Measurements from ENCODE around the gene CEMP1.

CEMP1 gene

GRCh38 chr16:2530629-2531318 lies 434 bp downstream of the CEMP1 start:
- Histone ChIP-seq H3K36me3 (replicated peaks in 1 of 2; ENCODE audit: control insufficient read depth in 2 of 2, insufficient read depth in 2 of 2, low read length in 2 of 2) (peaks cover 12 to 31% of the 10 kb centered on the region in 2 donors), H2AFZ (ENCODE audit: low read length) (no peak overlapping the region), H3K4me2 (ENCODE audit: insufficient read depth, low read length, poor library complexity, severe bottlenecking) (peak overlapping the region; percentile 14), H4K91ac (ENCODE audit: low read depth, low read length, poor library complexity) (no peak overlapping the region), H3K14ac (ENCODE audit: low read length) (no peak overlapping the region), H3K9ac (ENCODE audit: low read depth, low read length, poor library complexity) (peak overlapping the region; percentile 30), H2BK5ac (ENCODE audit: low read length) (peak overlapping the region; percentile 95), H2BK120ac (ENCODE audit: low read depth, low read length) (no peak overlapping the region), H4K8ac (ENCODE audit: low read depth, low read length) (peak overlapping the region; percentile 23), H3K4ac (ENCODE audit: low read length) (peak overlapping the region; percentile 66), H3K79me1 (ENCODE audit: low read depth, low read length) (peaks cover 7% of the 10 kb centered on the region), H3K4me3 (ENCODE audit: low read length in 2 of 2) (peak overlapping the region in 1 of 2 donors; percentile 53), H3K27me3 (ENCODE audit: control insufficient read depth in 3 of 3, insufficient read depth in 3 of 3, low read depth in 1 of 3, low read length in 3 of 3) (peaks cover 0 to 2% (median 0%) of the 10 kb centered on the region in 3 experiments), H3K9me3 (replicated peaks in 1 of 2; ENCODE audit: control insufficient read depth in 2 of 2, insufficient read depth in 1 of 2, low read depth in 1 of 2, low read length in 2 of 2) (no peaks in the 10 kb centered on the region), H2AK5ac (ENCODE audit: low read depth, low read length) (peak overlapping the region; percentile 92), H3K18ac (ENCODE audit: low read length) (peak overlapping the region; percentile 38), H2BK12ac (ENCODE audit: low read length) (peak overlapping the region; percentile 84), H3K4me1 (ENCODE audit: control insufficient read depth in 2 of 2, insufficient read depth in 1 of 2, low read depth in 1 of 2, low read length in 2 of 2) (peaks cover 6 to 15% of the 10 kb centered on the region in 2 donors), H2BK15ac (ENCODE audit: low read length) (peak overlapping the region; percentile 67), H3K23ac (ENCODE audit: low read depth, low read length, poor library complexity) (peak overlapping the region; percentile 99), H3K27ac (replicated peaks; ENCODE audit: low read length) (no peak overlapping the region)
- no peak for DNase-seq (ENCODE audit: low spot score)
- WGBS, 2 donors (ENCODE audit: extremely low coverage in 2 of 2, insufficient read length in 2 of 2, insufficient replicate concordance in 1 of 2), result no CpG with 5 or more reads among the region's 14 CpGs

GRCh38 chr16:2529961-2530628 lies 1.1 kb downstream of the CEMP1 start:
- Histone ChIP-seq H3K36me3 (replicated peaks in 1 of 2; ENCODE audit: control insufficient read depth in 2 of 2, insufficient read depth in 2 of 2, low read length in 2 of 2) (peaks cover 12 to 33% of the 10 kb centered on the region in 2 donors), H3K4me1 (ENCODE audit: control insufficient read depth in 2 of 2, insufficient read depth in 1 of 2, low read depth in 1 of 2, low read length in 2 of 2) (peaks cover 6 to 15% of the 10 kb centered on the region in 2 donors), H4K8ac (ENCODE audit: low read depth, low read length) (no peak overlapping the region), H2BK15ac (ENCODE audit: low read length) (no peak overlapping the region), H2AFZ (ENCODE audit: low read length) (no peak overlapping the region), H3K14ac (ENCODE audit: low read length) (peak overlapping the region; percentile 47), H3K9ac (ENCODE audit: low read depth, low read length, poor library complexity) (no peak overlapping the region), H3K4me2 (ENCODE audit: insufficient read depth, low read length, poor library complexity, severe bottlenecking) (no peak overlapping the region), H2BK120ac (ENCODE audit: low read depth, low read length) (no peak overlapping the region), H2BK12ac (ENCODE audit: low read length) (no peak overlapping the region), H3K4ac (ENCODE audit: low read length) (no peak overlapping the region), H3K27ac (replicated peaks; ENCODE audit: low read length) (no peak overlapping the region), H3K18ac (ENCODE audit: low read length) (no peak overlapping the region), H3K27me3 (ENCODE audit: control insufficient read depth in 3 of 3, insufficient read depth in 3 of 3, low read depth in 1 of 3, low read length in 3 of 3) (peaks cover 0 to 2% (median 0%) of the 10 kb centered on the region in 3 experiments), H3K9me3 (replicated peaks in 1 of 2; ENCODE audit: control insufficient read depth in 2 of 2, insufficient read depth in 1 of 2, low read depth in 1 of 2, low read length in 2 of 2) (no peaks in the 10 kb centered on the region), H3K79me1 (ENCODE audit: low read depth, low read length) (peaks cover 7% of the 10 kb centered on the region), H2AK5ac (ENCODE audit: low read depth, low read length) (peak overlapping the region; percentile 92), H3K23ac (ENCODE audit: low read depth, low read length, poor library complexity) (no peak overlapping the region), H2BK5ac (ENCODE audit: low read length) (no peak overlapping the region), H3K4me3 (ENCODE audit: low read length in 2 of 2) (no peak overlapping the region), H4K91ac (ENCODE audit: low read depth, low read length, poor library complexity) (no peak overlapping the region)
- DNase-seq (ENCODE audit: low spot score), result no peak
- no CpG with 5 or more reads among the region's 15 CpGs for WGBS, 2 donors (ENCODE audit: extremely low coverage in 2 of 2, insufficient read length in 2 of 2, insufficient replicate concordance in 1 of 2)

- H3K4me3 ChIP-seq (ENCODE audit: low read length in 2 of 2), result peak overlapping the region in 1 of 2 donors; percentile 26
- H3K27me3 ChIP-seq (ENCODE audit: control insufficient read depth in 3 of 3, insufficient read depth in 3 of 3, low read depth in 1 of 3, low read length in 3 of 3), result peaks cover 0 to 2% (median 0%) of the 10 kb centered on the region in 3 experiments
- peaks cover 6 to 15% of the 10 kb centered on the region in 2 donors for H3K4me1 ChIP-seq (ENCODE audit: control insufficient read depth in 2 of 2, insufficient read depth in 1 of 2, low read depth in 1 of 2, low read length in 2 of 2)
- H3K23ac ChIP-seq (ENCODE audit: low read depth, low read length, poor library complexity), result no peak overlapping the region
- DNase-seq (ENCODE audit: low spot score), result no peak
- WGBS, 2 donors (ENCODE audit: extremely low coverage in 2 of 2, insufficient read length in 2 of 2, insufficient replicate concordance in 1 of 2), result no CpG with 5 or more reads among the region's 32 CpGs
- H3K4ac ChIP-seq (ENCODE audit: low read length), result no peak overlapping the region
- no peak overlapping the region for H3K14ac ChIP-seq (ENCODE audit: low read length)
- H3K18ac ChIP-seq (ENCODE audit: low read length), result no peak overlapping the region
- H2AK5ac ChIP-seq (ENCODE audit: low read depth, low read length), result no peak overlapping the region
- peaks cover 14 to 40% of the 10 kb centered on the region in 2 donors for H3K36me3 ChIP-seq (replicated peaks in 1 of 2; ENCODE audit: control insufficient read depth in 2 of 2, insufficient read depth in 2 of 2, low read length in 2 of 2)
- H3K9me3 ChIP-seq (replicated peaks in 1 of 2; ENCODE audit: control insufficient read depth in 2 of 2, insufficient read depth in 1 of 2, low read depth in 1 of 2, low read length in 2 of 2), result no peaks in the 10 kb centered on the region
- H2BK120ac ChIP-seq (ENCODE audit: low read depth, low read length), result no peak overlapping the region
- H2BK15ac ChIP-seq (ENCODE audit: low read length), result no peak overlapping the region
- H3K4me2 ChIP-seq (ENCODE audit: insufficient read depth, low read length, poor library complexity, severe bottlenecking), result no peak overlapping the region
- H3K9ac ChIP-seq (ENCODE audit: low read depth, low read length, poor library complexity), result peak overlapping the region; percentile 81
- H3K27ac ChIP-seq (replicated peaks; ENCODE audit: low read length), result no peak overlapping the region
- H3K79me1 ChIP-seq (ENCODE audit: low read depth, low read length), result peaks cover 7% of the 10 kb centered on the region
- no peak overlapping the region for H2AFZ ChIP-seq (ENCODE audit: low read length)
- no peak overlapping the region for H2BK12ac ChIP-seq (ENCODE audit: low read length)
- no peak overlapping the region for H4K91ac ChIP-seq (ENCODE audit: low read depth, low read length, poor library complexity)
- H2BK5ac ChIP-seq (ENCODE audit: low read length), result peak overlapping the region; percentile 24
- no peak overlapping the region for H4K8ac ChIP-seq (ENCODE audit: low read depth, low read length)
Measured at GRCh38 chr16:2529061-2529931, 1.9 kb downstream of the CEMP1 start.

Data from neuronal stem cell (in vitro differentiated cells).